H9 (cell line): Measurements from ENCODE around the gene RELCH. TPM values are rescaled to one million over a fixed set of nuclear protein-coding genes. Genes with fewer than 3 reads are reported as not detected.

Experiments
- DNase-seq: peaks from one replicate; pipeline ENCODE4 v3.0.0-alpha.2; 2017
- H2AFZ ChIP-seq: one replicate; pipeline ENCODE4 v1.6.1; 2013; ENCODE audit warnings: mild to moderate bottlenecking, low read length, control low read depth, moderate library complexity
- H2AK5ac ChIP-seq: 2 replicates; pipeline ENCODE4 v1.6.1; 2013; ENCODE audit warnings: low read length, control low read depth, mixed read lengths; ENCODE audit not compliant: insufficient read length
- H2BK120ac ChIP-seq: one replicate; pipeline ENCODE4 v1.6.1; 2013; ENCODE audit warnings: low read depth, mild to moderate bottlenecking, low read length, control low read depth, inconsistent platforms; ENCODE audit not compliant: poor library complexity, severe bottlenecking
- H2BK12ac ChIP-seq: 2 replicates; pipeline ENCODE4 v1.6.1; 2013; ENCODE audit warnings: low read length, control low read depth, mixed read lengths, low read depth; ENCODE audit not compliant: insufficient read length
- H2BK15ac ChIP-seq: 2 replicates; pipeline ENCODE4 v1.6.1; 2013; ENCODE audit warnings: low read depth, low read length, control low read depth
- H2BK20ac ChIP-seq: one replicate; pipeline ENCODE4 v1.6.1; 2013; ENCODE audit warnings: low read depth, mild to moderate bottlenecking, low read length, control low read depth, inconsistent platforms; ENCODE audit not compliant: poor library complexity, severe bottlenecking
- H2BK5ac ChIP-seq: 2 replicates; pipeline ENCODE4 v1.6.1; 2013; ENCODE audit warnings: low read length, control low read depth, mixed read lengths; ENCODE audit not compliant: insufficient read length
- H3K14ac ChIP-seq: 2 replicates; pipeline ENCODE4 v1.6.1; 2013; ENCODE audit warnings: low read length, control low read depth; ENCODE audit not compliant: insufficient read depth
- H3K18ac ChIP-seq: 2 replicates; pipeline ENCODE4 v1.6.1; 2013; ENCODE audit warnings: low read depth, mild to moderate bottlenecking, mixed read lengths, low read length, control low read depth; ENCODE audit not compliant: insufficient read length
- H3K23ac ChIP-seq: 2 replicates; pipeline ENCODE4 v1.6.1; 2013; ENCODE audit warnings: low read length, control low read depth, mixed read lengths, low read depth; ENCODE audit not compliant: insufficient read length
- H3K23me2 ChIP-seq: 2 replicates; pipeline ENCODE4 v1.6.1; 2013; ENCODE audit warnings: low read depth, mild to moderate bottlenecking, mixed read lengths, low read length, control low read depth; ENCODE audit not compliant: insufficient read length, poor library complexity, severe bottlenecking
- H3K27ac ChIP-seq: 2 replicates; pipeline ENCODE4 v1.5.1; 2013; ENCODE audit warnings: low read length, control low read depth, mixed read lengths, low read depth; ENCODE audit not compliant: insufficient read length
- H3K27me3 ChIP-seq: 2 replicates; pipeline ENCODE4 v1.6.1; 2013; ENCODE audit warnings: low read length, control low read depth, inconsistent platforms; ENCODE audit not compliant: insufficient read depth
- H3K4ac ChIP-seq: 2 replicates; pipeline ENCODE4 v1.6.1; 2013; ENCODE audit warnings: low read depth, mild to moderate bottlenecking, control low read depth, inconsistent platforms, low read length, moderate library complexity
- H3K4me1 ChIP-seq: 2 replicates; pipeline ENCODE4 v1.6.1; 2013; ENCODE audit warnings: low read length, control low read depth, inconsistent platforms; ENCODE audit not compliant: insufficient read depth
- H3K4me2 ChIP-seq: 2 replicates; pipeline ENCODE4 v1.6.1; 2013; ENCODE audit warnings: low read length, control low read depth, mixed read lengths; ENCODE audit not compliant: insufficient read length, insufficient read depth
- H3K56ac ChIP-seq: 2 replicates; pipeline ENCODE4 v1.6.1; 2013; ENCODE audit warnings: low read depth, mild to moderate bottlenecking, mixed read lengths, low read length, control low read depth; ENCODE audit not compliant: insufficient read length
- H3K79me1 ChIP-seq: 2 replicates; pipeline ENCODE4 v1.6.1; 2013; ENCODE audit warnings: low read depth, mild to moderate bottlenecking, moderate library complexity, low read length, control low read depth, inconsistent platforms; ENCODE audit not compliant: insufficient read depth, poor library complexity, severe bottlenecking
- H3K79me2 ChIP-seq: 2 replicates; pipeline ENCODE4 v1.6.1; 2013; ENCODE audit warnings: low read length, control low read depth, inconsistent platforms; ENCODE audit not compliant: insufficient read depth
- H3K9ac ChIP-seq: 2 replicates; pipeline ENCODE4 v1.6.1; 2013; ENCODE audit warnings: low read length, control low read depth, mixed read lengths; ENCODE audit not compliant: insufficient read length; ENCODE audit errors: extremely low read depth
- H3K9me3 ChIP-seq: one replicate; pipeline ENCODE4 v1.6.1; 2013; ENCODE audit warnings: low read depth, low read length, inconsistent platforms; ENCODE audit not compliant: control insufficient read depth
- H3T11ph ChIP-seq: one replicate; pipeline ENCODE4 v1.6.1; 2013; ENCODE audit warnings: mild to moderate bottlenecking, low read length, control low read depth, inconsistent platforms
- H4K20me1 ChIP-seq: one replicate; pipeline ENCODE4 v1.6.1; 2013; ENCODE audit not compliant: control insufficient read depth, insufficient read length, insufficient read depth
- H4K5ac ChIP-seq: 2 replicates; pipeline ENCODE4 v1.6.1; 2013; ENCODE audit warnings: low read depth, mild to moderate bottlenecking, mixed read lengths, low read length, control low read depth; ENCODE audit not compliant: insufficient read length
- H4K8ac ChIP-seq: replicated peaks from 2 replicates; pipeline ENCODE4 v1.6.1; 2013; ENCODE audit warnings: low read length, control low read depth, mixed read lengths, low read depth; ENCODE audit not compliant: insufficient read length
- H4K91ac ChIP-seq: 2 replicates; pipeline ENCODE4 v1.6.1; 2013; ENCODE audit warnings: low read depth, mild to moderate bottlenecking, moderate library complexity, mixed read lengths, low read length, control low read depth; ENCODE audit not compliant: insufficient read length
- H3K27ac Mint-ChIP-seq, 3 experiments: 2 replicates in 2 of 3; 3 replicates in 1 of 3; pipeline ENCODE4 v1.8.0; 2020 to 2021; ENCODE audit warnings: mixed read lengths in 3 of 3, mild to moderate bottlenecking in 1 of 3, moderate library complexity in 1 of 3
- H3K27me3 Mint-ChIP-seq: 2 replicates; pipeline ENCODE4 v1.8.0; 2021; ENCODE audit warnings: low read depth, mild to moderate bottlenecking, moderate library complexity, mixed read lengths
- H3K36me3 Mint-ChIP-seq, 3 experiments: 2 replicates in 2 of 3; 3 replicates in 1 of 3; pipeline ENCODE4 v1.8.0; 2020 to 2021; ENCODE audit warnings: low read depth in 3 of 3, mixed read lengths in 3 of 3; ENCODE audit not compliant: insufficient read depth in 1 of 3
- H3K4me1 Mint-ChIP-seq, 2 experiments: 2 replicates each; pipeline ENCODE4 v1.8.0; 2020; ENCODE audit warnings: mixed read lengths in 2 of 2
- H3K4me3 Mint-ChIP-seq, 2 experiments: 2 replicates in 1 of 2; 3 replicates in 1 of 2; pipeline ENCODE4 v1.8.0; 2020 to 2021; ENCODE audit warnings: mild to moderate bottlenecking in 2 of 2, mixed read lengths in 2 of 2, moderate library complexity in 1 of 2
- H3K9me3 Mint-ChIP-seq, 2 experiments: 2 replicates in 1 of 2; 3 replicates in 1 of 2; pipeline ENCODE4 v1.8.0; 2020; ENCODE audit warnings: mild to moderate bottlenecking in 2 of 2, mixed read lengths in 2 of 2, moderate library complexity in 1 of 2
- WGBS: extraction: QIAGEN DNeasy Blood & Tissue Kit; methylation state at CpG from one replicate; pipeline ENCODE4 v1.1.7; 2013; ENCODE audit warnings: missing lambda C conversion rate, low lambda C conversion rate, mixed read lengths; ENCODE audit not compliant: insufficient read length; ENCODE audit errors: extremely low coverage; 5-methylcytosine and 5-hydroxymethylcytosine counted together
- total RNA-seq: library from RNA; stranded (reverse); gene quantifications from 2 replicates; pipeline ENCODE4 v1.2.1, GENCODE V29; 2021
- TF ChIP-seq, protein P1 (sequence below): fragments of 200-600 bp; sonication (generic); conservative IDR thresholded peaks from 3 replicates; pipeline ENCODE4 v1.8.0; 2021; ENCODE audit warnings: antibody characterized with exemption, mild to moderate bottlenecking

RELCH gene
- total RNA-seq, 1 experiment from 2014 or later: 32.3 TPM

DNA sequence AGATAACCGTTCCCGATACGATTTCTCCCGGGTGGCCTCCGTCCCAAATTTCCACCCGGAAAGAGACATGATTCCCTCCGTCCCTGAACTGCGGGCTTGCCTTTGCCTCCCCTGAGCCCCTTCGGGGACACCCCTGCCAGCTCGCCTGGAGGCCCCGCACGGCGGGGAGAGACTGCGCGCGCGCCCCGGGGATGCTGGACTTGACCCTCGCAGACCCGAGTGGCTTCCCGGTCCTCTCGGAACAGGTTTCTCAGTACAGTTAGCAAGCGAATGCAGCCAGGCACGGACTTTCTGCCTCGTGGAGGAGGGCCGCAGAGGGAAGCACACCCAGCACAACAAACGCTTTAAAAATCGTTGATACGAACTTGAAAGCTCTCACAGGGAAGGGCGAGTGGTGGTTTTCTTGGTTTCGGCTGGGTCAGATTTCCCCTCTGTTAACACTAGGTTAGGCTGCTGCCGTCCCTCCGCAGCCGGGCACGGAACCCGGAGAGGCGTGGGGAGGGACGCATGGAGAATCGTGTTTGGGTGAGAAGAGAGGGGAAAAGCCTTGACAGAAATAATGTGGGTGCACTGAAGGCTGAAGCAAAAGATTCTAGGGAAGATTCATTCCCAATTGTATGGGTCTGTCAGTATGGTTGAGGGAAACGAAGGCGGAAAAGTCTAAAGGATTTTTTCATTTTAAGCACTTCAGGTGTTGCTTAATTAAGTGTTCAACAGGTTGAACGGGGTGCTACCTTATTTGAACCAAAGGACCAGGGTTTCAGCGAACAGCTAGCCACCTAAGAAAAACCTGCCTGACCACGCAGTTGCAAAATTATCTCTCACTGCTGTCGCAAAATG is 139.0 kb downstream of the RELCH start:
- Histone ChIP-seq H3K14ac (peak overlapping the region; percentile 31), H3K9ac (peak overlapping the region; percentile 67), H3K4me1 (peaks cover 12% of the 10 kb centered on the region; the same call in 1 of the 2 replicates), H3K23me2 (peaks cover 20% of the 10 kb centered on the region), H2BK20ac (no peak overlapping the region), H2AK5ac (no peak overlapping the region), H2BK15ac (no peak overlapping the region), H2AFZ (no peak overlapping the region), H3K9me3 (no peaks in the 10 kb centered on the region), H3K56ac (no peak overlapping the region), H2BK120ac (no peak overlapping the region), H2BK12ac (no peak overlapping the region), H4K20me1 (no peaks in the 10 kb centered on the region), H3K4me2 (peak overlapping the region; percentile 96), H3K4ac (no peak overlapping the region), H3K79me1 (no peaks in the 10 kb centered on the region), H4K8ac (no peak overlapping the region), H4K5ac (no peak overlapping the region), H2BK5ac (no peak overlapping the region), H3K79me2 (no peaks in the 10 kb centered on the region), H3K27me3 (peaks cover 10% of the 10 kb centered on the region; the same call in 1 of the 2 replicates), H3K23ac (no peak overlapping the region), H3K27ac (no peak overlapping the region), H3K18ac (no peak overlapping the region), H3T11ph (no peak overlapping the region), H4K91ac (no peak overlapping the region)
- Mint-ChIP-seq H3K36me3 (no peaks in the 10 kb centered on the region; a peak in 1 of 7 replicates), H3K4me1 (peaks cover 65 to 78% of the 10 kb centered on the region in 2 experiments), H3K27ac (peak overlapping the region in 1 of 3 experiments; percentile 11; a peak in 1 of 7 replicates), H3K9me3 (peaks cover 0 to 3% of the 10 kb centered on the region in 2 experiments; a peak in 1 of 5 replicates), H3K4me3 (peak overlapping the region; percentile 69 to 90), H3K27me3 (peaks cover 77% of the 10 kb centered on the region)
- no peak for DNase-seq
- no CpG with 5 or more reads among the region's 45 CpGs for WGBS
- TF ChIP-seq, protein P1, sequence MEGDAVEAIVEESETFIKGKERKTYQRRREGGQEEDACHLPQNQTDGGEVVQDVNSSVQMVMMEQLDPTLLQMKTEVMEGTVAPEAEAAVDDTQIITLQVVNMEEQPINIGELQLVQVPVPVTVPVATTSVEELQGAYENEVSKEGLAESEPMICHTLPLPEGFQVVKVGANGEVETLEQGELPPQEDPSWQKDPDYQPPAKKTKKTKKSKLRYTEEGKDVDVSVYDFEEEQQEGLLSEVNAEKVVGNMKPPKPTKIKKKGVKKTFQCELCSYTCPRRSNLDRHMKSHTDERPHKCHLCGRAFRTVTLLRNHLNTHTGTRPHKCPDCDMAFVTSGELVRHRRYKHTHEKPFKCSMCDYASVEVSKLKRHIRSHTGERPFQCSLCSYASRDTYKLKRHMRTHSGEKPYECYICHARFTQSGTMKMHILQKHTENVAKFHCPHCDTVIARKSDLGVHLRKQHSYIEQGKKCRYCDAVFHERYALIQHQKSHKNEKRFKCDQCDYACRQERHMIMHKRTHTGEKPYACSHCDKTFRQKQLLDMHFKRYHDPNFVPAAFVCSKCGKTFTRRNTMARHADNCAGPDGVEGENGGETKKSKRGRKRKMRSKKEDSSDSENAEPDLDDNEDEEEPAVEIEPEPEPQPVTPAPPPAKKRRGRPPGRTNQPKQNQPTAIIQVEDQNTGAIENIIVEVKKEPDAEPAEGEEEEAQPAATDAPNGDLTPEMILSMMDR: no peak
